SK-N-SH treated with all-trans-retinoic acid at 6 μM for 48 hours (cell line): ENCODE data around the gene FRMD4A.

ENCODE experiments used
- ARNTL ChIP-seq: fragments of 450-650 bp; formaldehyde crosslinking; IDR thresholded peaks from 2 replicates; pipeline ENCODE4 v1.5.0; 2020; ENCODE audit warnings: low read depth, mild to moderate bottlenecking, moderate library complexity, borderline replicate concordance
- CSRNP3 ChIP-seq: fragments of 250-450 bp; sonication (Bioruptor Pico); IDR thresholded peaks from 2 replicates; pipeline ENCODE4 v1.5.1; 2021; ENCODE audit warnings: mild to moderate bottlenecking, moderate library complexity
- GLIS3 ChIP-seq: fragments of 250-450 bp; sonication (Bioruptor Pico); IDR thresholded peaks from 2 replicates; pipeline ENCODE4 v1.5.0; 2020; ENCODE audit warnings: mild to moderate bottlenecking, moderate library complexity
- RARB ChIP-seq: fragments of 250-450 bp; sonication (Bioruptor Pico); IDR thresholded peaks from 2 replicates; pipeline ENCODE4 v1.8.0; 2021; ENCODE audit warnings: mild to moderate bottlenecking, moderate library complexity
- ZFP30 ChIP-seq: fragments of 450-650 bp; formaldehyde crosslinking; IDR thresholded peaks from 2 replicates; pipeline ENCODE4 v1.5.0; 2022; ENCODE audit warnings: mild to moderate bottlenecking, moderate library complexity

GRCh38 chr10:13651969-13652720 lies 678.6 kb downstream of the FRMD4A start:
- TF ChIP-seq CSRNP3 (no peak), GLIS3 (CRISPR knock-in tag) (no peak), RARB (CRISPR knock-in tag) (no peak), ZFP30 (CRISPR knock-in tag) (no peak), ARNTL (no peak)
